HepG2 (cell line): ENCODE data around the gene RNASE2. TPM values are rescaled to one million over a fixed set of nuclear protein-coding genes. Genes with fewer than 3 reads are reported as not detected.
"Not testable (repeated sequence)": the region's sequence is repeated elsewhere in the genome, so short reads cannot be mapped to it uniquely, and the experiment has no call there.

ENCODE experiments used
- ATAC-seq: fragments of 200-7000 bp; cut with Tn5 transposase; 3 replicates; pipeline ENCODE4 v1.9.1; 2020; ENCODE audit warnings: mild to moderate bottlenecking, moderate library complexity
- BruUV-seq: library from RNA; stranded (reverse); fragments of 400-500 nt; replicated peaks from 2 replicates; lab custom pipeline; 2021; lab: Mats Ljungman, UMichigan
- CTCF ChIA-PET: fragments of 300-600 bp; formaldehyde crosslinking; extraction: SDS; loops from one replicate; lab custom pipeline; 2021; ENCODE audit warnings: low total read pairs, inconsistent platforms, low intra/inter-chr PET ratio; lab: Yijun Ruan, JAX
- POLR2A ChIA-PET: fragments of 350-600 bp; sonication (Branson Sonifier 250); formaldehyde crosslinking; loops from one replicate; lab custom pipeline; 2020; ENCODE audit warnings: antibody characterized with exemption, inconsistent platforms; lab: Yijun Ruan, JAX
- DNase-seq: peaks from one replicate; pipeline ENCODE4 v3.0.0-alpha.2; 2015; ENCODE audit warnings: low spot score
- FAIRE-seq: peaks from 3 replicates; lab custom pipeline; 2011; peaks lifted over from hg19 to GRCh38; lab: Jason Lieb, UNC
- H2AFZ ChIP-seq: one replicate; pipeline ENCODE4 v1.6.1; 2011; ENCODE audit warnings: low read length, inconsistent platforms
- H3K27ac ChIP-seq: fragments of 300-600 bp; 3 replicates; pipeline ENCODE4 v1.8.0; 2011; ENCODE audit warnings: mixed run types, mild to moderate bottlenecking, mixed read lengths, low read length, inconsistent platforms; ENCODE audit not compliant: insufficient read depth; ENCODE audit errors: extremely low read length
- H3K27me3 ChIP-seq, 2 experiments: fragments of 200-600 bp in 1 of 2; 2 replicates in 1 of 2; 3 replicates in 1 of 2; pipeline versions ENCODE4 v1.6.0 to v1.8.0; 2011; ENCODE audit warnings: low read length in 2 of 2, mild to moderate bottlenecking in 2 of 2, moderate library complexity in 2 of 2, inconsistent platforms in 1 of 2; ENCODE audit not compliant: insufficient read depth in 2 of 2, control insufficient read depth in 1 of 2
- H3K36me3 ChIP-seq, 2 experiments: fragments of 200-600 bp in 1 of 2; replicated peaks in 1 of 2; 2 replicates in 1 of 2; 3 replicates in 1 of 2; pipeline versions ENCODE4 v1.5.1 to v1.8.0; 2011; ENCODE audit warnings: low read length in 2 of 2, inconsistent platforms in 1 of 2; ENCODE audit not compliant: insufficient read depth in 2 of 2, control insufficient read depth in 1 of 2
- H3K4me1 ChIP-seq: 2 replicates; pipeline ENCODE4 v1.5.1; 2012; ENCODE audit warnings: low read length, inconsistent platforms; ENCODE audit not compliant: insufficient read depth
- H3K4me2 ChIP-seq: 2 replicates; pipeline ENCODE4 v1.6.0; 2011; ENCODE audit warnings: low read depth, low read length, inconsistent platforms
- H3K4me3 ChIP-seq, 3 experiments: fragments of 200-600 bp in 1 of 3; sonication (generic), shearing (Covaris generic) in 1 of 3; replicated peaks in 1 of 3; 2 replicates each; pipeline ENCODE4 v1.5.1; 2011 to 2016; ENCODE audit warnings: low read length in 3 of 3, inconsistent platforms in 2 of 3, low read depth in 2 of 3, mild to moderate bottlenecking in 2 of 3, control low read depth in 1 of 3, mixed read lengths in 1 of 3; ENCODE audit not compliant: insufficient read depth in 1 of 3
- H3K79me2 ChIP-seq: one replicate; pipeline ENCODE4 v1.6.1; 2011; ENCODE audit warnings: low read length, inconsistent platforms; ENCODE audit not compliant: insufficient read depth
- H3K9ac ChIP-seq: 2 replicates; pipeline ENCODE4 v1.6.0; 2011; ENCODE audit warnings: mild to moderate bottlenecking, low read depth, low read length, inconsistent platforms; ENCODE audit not compliant: insufficient read depth
- H3K9me3 ChIP-seq: 2 replicates; pipeline ENCODE4 v1.5.1; 2012; ENCODE audit warnings: mild to moderate bottlenecking, low read length
- H4K20me1 ChIP-seq: 2 replicates; pipeline ENCODE4 v1.6.0; 2011; ENCODE audit warnings: inconsistent platforms, mild to moderate bottlenecking, low read length, moderate library complexity; ENCODE audit not compliant: insufficient read depth
- HDAC1 ChIP-seq: sonication (generic); formaldehyde crosslinking; IDR thresholded peaks from 2 replicates; pipeline ENCODE4 v1.5.1; 2020; ENCODE audit warnings: mild to moderate bottlenecking, missing genetic modification reagents
- ZNF292 ChIP-seq: sonication (generic); formaldehyde crosslinking; IDR thresholded peaks from 2 replicates; pipeline ENCODE4 v1.8.1; 2022; ENCODE audit warnings: mild to moderate bottlenecking, low read depth, missing genetic modification reagents, borderline replicate concordance
- ZNF33A ChIP-seq: sonication (generic); formaldehyde crosslinking; IDR thresholded peaks from 2 replicates; pipeline ENCODE4 v1.5.1; 2020; ENCODE audit warnings: missing genetic modification reagents, mild to moderate bottlenecking, moderate library complexity, borderline replicate concordance
- WGBS: methylation state at CpG from one replicate; pipeline ENCODE4 v1.1.6; 2017; ENCODE audit warnings: low lambda C conversion rate; 5-methylcytosine and 5-hydroxymethylcytosine counted together
- in situ Hi-C: cut with HindIII; loops from 2 replicates; pipeline ENCODE4 v1.10.0; 2017; ENCODE audit warnings: low pct_unique_long_range_greater_than_20kb; ENCODE audit not compliant: extremely low pct_ligation_motif_present
- intact Hi-C: fragments of 100-400 bp; cut with micrococcal nuclease; formaldehyde crosslinking; loops from one replicate; pipeline ENCODE4 v1.10.0; 2022; ENCODE audit not compliant: unreplicated experiment
- polyA plus RNA-seq, 8 experiments: library from polyadenylated mRNA; depleted of rRNA in 3 of 8; stranded (reverse) in 7 of 8; unstranded in 1 of 8; fragments of >200 nt; fragmentation: Illumina TruSeq in 4 of 8; extraction: Trizol in 4 of 8; gene quantifications; 2 replicates each; pipeline versions ENCODE4 v1.2.1 to v1.2.3, GENCODE V29; 2011 to 2016; ENCODE audit warnings: low read depth in 4 of 8, missing spikeins in 1 of 8, mixed read lengths in 1 of 8; ENCODE audit not compliant: insufficient read depth in 1 of 8
- total RNA-seq, 5 experiments: library from RNA; depleted of rRNA; stranded (reverse); fragments of >200 nt; fragmentation: Illumina TruSeq; extraction: Trizol; gene quantifications; 2 replicates each; pipeline ENCODE4 v1.2.3, GENCODE V29; 2016; ENCODE audit warnings: low read depth in 1 of 5

Gene RNASE2
- total and polyA plus RNA-seq, 2 of the 13 experiments (the other 11 are each of a cell fraction or from before 2014, with no cell fraction given): 0.69 TPM; not detected in 1

GRCh38 chr14:20945146-20945545, 10.1 kb upstream of the RNASE2 start:
- FAIRE-seq, H3K79me2 ChIP-seq, H3K9ac ChIP-seq, ATAC-seq, H4K20me1 ChIP-seq, POLR2A ChIA-PET, H3K4me2 ChIP-seq, H3K4me3 ChIP-seq, H3K36me3 ChIP-seq, H3K9me3 ChIP-seq, H2AFZ ChIP-seq, H3K4me1 ChIP-seq, in situ Hi-C loops, DNase-seq, H3K27ac ChIP-seq, H3K27me3 ChIP-seq, intact Hi-C loops, CTCF ChIA-PET, BruUV-seq: not testable (repeated sequence)
- WGBS: 67% methylated on average over 6 of the region's 6 CpGs

DNA sequence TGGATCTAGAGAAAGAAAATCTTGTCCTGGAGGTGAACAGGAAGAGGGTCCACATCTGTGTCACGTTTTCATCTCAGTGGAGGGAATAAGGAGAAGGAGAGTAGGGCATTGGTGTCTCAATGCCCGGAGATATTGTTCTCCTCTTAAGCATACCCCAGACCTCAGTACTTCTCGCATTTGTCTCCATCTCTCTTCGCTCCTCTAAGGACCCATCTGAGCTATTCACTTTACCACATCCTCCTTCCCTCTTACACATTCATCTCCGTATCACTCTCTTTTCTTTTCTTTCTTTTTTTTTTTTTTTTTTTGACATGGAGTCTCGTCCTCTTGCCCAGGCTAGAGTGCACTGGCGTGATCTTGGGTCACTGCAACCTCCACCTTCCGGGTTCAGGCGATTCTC, 8.6 kb upstream of the RNASE2 start:
- H3K9me3 ChIP-seq, POLR2A ChIA-PET, H3K4me1 ChIP-seq, H3K4me3 ChIP-seq, H3K36me3 ChIP-seq, H3K27ac ChIP-seq, DNase-seq, H4K20me1 ChIP-seq, ATAC-seq, H3K4me2 ChIP-seq, FAIRE-seq, in situ Hi-C loops, CTCF ChIA-PET, H3K79me2 ChIP-seq, H2AFZ ChIP-seq, intact Hi-C loops, H3K9ac ChIP-seq, H3K27me3 ChIP-seq, BruUV-seq: not testable (repeated sequence)
- 39% methylated on average over 7 of the region's 9 CpGs for WGBS

- CTCF ChIA-PET, H4K20me1 ChIP-seq, H3K79me2 ChIP-seq, H3K9me3 ChIP-seq, H3K36me3 ChIP-seq, intact Hi-C loops, H2AFZ ChIP-seq, ATAC-seq, H3K27me3 ChIP-seq, H3K9ac ChIP-seq, POLR2A ChIA-PET, FAIRE-seq, DNase-seq, H3K27ac ChIP-seq, in situ Hi-C loops, BruUV-seq, H3K4me3 ChIP-seq: not testable (repeated sequence)
- Histone ChIP-seq H3K4me2 (peak overlapping the region; percentile 48; the same call in 1 of the 2 replicates), H3K4me1 (peaks cover 28% of the 10 kb centered on the region)
- 18% methylated on average over 5 of the region's 5 CpGs for WGBS
- TF ChIP-seq ZNF292 (CRISPR knock-in tag) (0 out of 2 replicates have a peak, but pooled peaks have one; percentile 15), ZNF33A (CRISPR knock-in tag) (0 out of 2 replicates have a peak, but pooled peaks have one; percentile 38), HDAC1 (CRISPR knock-in tag) (peak; percentile 4; the same call in 1 of the 2 replicates)
These were observed 219 bp downstream of the RNASE2 start for GRCh38 chr14:20955538-20955873.
